ENCODE measurements around the gene SPAG5. TPM values are rescaled to one million over a fixed set of nuclear protein-coding genes. Genes with fewer than 3 reads are reported as not detected.

SPAG5 gene
- total and polyA plus RNA-seq, 4 donors: 10.6 to 41.8 (median 12.8) TPM

- H3K27ac ChIP-seq (ENCODE audit: low read depth in 1 of 2, low read length in 2 of 2): peak within 1 kb of the TSS; percentile 73 to 92
- peaks cover 8 to 29% (median 20%) of the 10 kb centered on the region in 4 donors for H3K36me3 ChIP-seq (ENCODE audit: control insufficient read depth in 4 of 4, insufficient read depth in 3 of 4, low read depth in 1 of 4, low read length in 3 of 4)
- H3K4me1 ChIP-seq (ENCODE audit: control insufficient read depth in 4 of 4, insufficient read depth in 4 of 4, low read length in 3 of 4): peaks cover 2 to 45% (median 33%) of the 10 kb centered on the region in 4 donors
- DNase-seq (ENCODE audit: low spot score): peak; percentile 93
- TF ChIP-seq SP1 (IDR thresholded peaks at IDR 0.05) (peak; percentile 40), EGR1 (IDR thresholded peaks at IDR 0.05; ENCODE audit: low read depth in 2 of 2) (peak in 1 of 2 donors; percentile 27), TAF1 (conservative IDR thresholded peaks at IDR 0.05) (no peak), FOXA1 (IDR thresholded peaks at IDR 0.05) (no peak), FOXA2 (IDR thresholded peaks at IDR 0.05) (no peak), RAD21 (IDR thresholded peaks at IDR 0.05) (no peak), HNF4A (conservative IDR thresholded peaks at IDR 0.05) (no peak), YY1 (IDR thresholded peaks at IDR 0.05) (peak; percentile 46), ZBTB33 (IDR thresholded peaks at IDR 0.05) (no peak), HNF4G (IDR thresholded peaks at IDR 0.05) (no peak), CTCF (IDR thresholded peaks at IDR 0.05; ENCODE audit: low read depth, low read length, missing input control) (no peak), RXRA (IDR thresholded peaks at IDR 0.05) (no peak), NR2F2 (IDR thresholded peaks at IDR 0.05) (no peak), JUND (IDR thresholded peaks at IDR 0.05) (no peak), GABPA (IDR thresholded peaks at IDR 0.05 in 1 of 2, conservative IDR thresholded peaks at IDR 0.05 in 1 of 2) (peak in 1 of 2 donors; percentile 74)
- TF ChIP-seq, protein P1, sequence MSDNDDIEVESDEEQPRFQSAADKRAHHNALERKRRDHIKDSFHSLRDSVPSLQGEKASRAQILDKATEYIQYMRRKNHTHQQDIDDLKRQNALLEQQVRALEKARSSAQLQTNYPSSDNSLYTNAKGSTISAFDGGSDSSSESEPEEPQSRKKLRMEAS (IDR thresholded peaks at IDR 0.05): no peak
- TF ChIP-seq, protein P2, sequence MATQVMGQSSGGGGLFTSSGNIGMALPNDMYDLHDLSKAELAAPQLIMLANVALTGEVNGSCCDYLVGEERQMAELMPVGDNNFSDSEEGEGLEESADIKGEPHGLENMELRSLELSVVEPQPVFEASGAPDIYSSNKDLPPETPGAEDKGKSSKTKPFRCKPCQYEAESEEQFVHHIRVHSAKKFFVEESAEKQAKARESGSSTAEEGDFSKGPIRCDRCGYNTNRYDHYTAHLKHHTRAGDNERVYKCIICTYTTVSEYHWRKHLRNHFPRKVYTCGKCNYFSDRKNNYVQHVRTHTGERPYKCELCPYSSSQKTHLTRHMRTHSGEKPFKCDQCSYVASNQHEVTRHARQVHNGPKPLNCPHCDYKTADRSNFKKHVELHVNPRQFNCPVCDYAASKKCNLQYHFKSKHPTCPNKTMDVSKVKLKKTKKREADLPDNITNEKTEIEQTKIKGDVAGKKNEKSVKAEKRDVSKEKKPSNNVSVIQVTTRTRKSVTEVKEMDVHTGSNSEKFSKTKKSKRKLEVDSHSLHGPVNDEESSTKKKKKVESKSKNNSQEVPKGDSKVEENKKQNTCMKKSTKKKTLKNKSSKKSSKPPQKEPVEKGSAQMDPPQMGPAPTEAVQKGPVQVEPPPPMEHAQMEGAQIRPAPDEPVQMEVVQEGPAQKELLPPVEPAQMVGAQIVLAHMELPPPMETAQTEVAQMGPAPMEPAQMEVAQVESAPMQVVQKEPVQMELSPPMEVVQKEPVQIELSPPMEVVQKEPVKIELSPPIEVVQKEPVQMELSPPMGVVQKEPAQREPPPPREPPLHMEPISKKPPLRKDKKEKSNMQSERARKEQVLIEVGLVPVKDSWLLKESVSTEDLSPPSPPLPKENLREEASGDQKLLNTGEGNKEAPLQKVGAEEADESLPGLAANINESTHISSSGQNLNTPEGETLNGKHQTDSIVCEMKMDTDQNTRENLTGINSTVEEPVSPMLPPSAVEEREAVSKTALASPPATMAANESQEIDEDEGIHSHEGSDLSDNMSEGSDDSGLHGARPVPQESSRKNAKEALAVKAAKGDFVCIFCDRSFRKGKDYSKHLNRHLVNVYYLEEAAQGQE (IDR thresholded peaks at IDR 0.05): peak; percentile 37
- TF ChIP-seq, protein P3, sequence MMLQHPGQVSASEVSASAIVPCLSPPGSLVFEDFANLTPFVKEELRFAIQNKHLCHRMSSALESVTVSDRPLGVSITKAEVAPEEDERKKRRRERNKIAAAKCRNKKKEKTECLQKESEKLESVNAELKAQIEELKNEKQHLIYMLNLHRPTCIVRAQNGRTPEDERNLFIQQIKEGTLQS (IDR thresholded peaks at IDR 0.05): no peak
- H3K9ac ChIP-seq (ENCODE audit: low read depth in 1 of 2, low read length in 2 of 2): peak within 1 kb of the TSS; percentile 86 to 87
- no peaks in the 10 kb centered on the region for H3K27me3 ChIP-seq (ENCODE audit: control insufficient read depth in 4 of 4, insufficient read depth in 4 of 4, low read length in 3 of 4)
- under 1% methylated on average over 89 of the region's 89 CpGs for WGBS
- H3K9me3 ChIP-seq (ENCODE audit: control insufficient read depth in 4 of 4, low read length in 3 of 4): no peaks in the 10 kb centered on the region
- peak within 1 kb of the TSS; percentile 96 to 98 (median 98) for H3K4me3 ChIP-seq (ENCODE audit: low read depth in 1 of 3, low read length in 3 of 3)
These were observed 46.2 kb upstream of the SPAG5 start, which contains the start of gene BLTP2 for GRCh38 chr17:28644787-28645575. Gene BLTP2, minus strand, starts transcription at chr17:28645158. Its CDS starts 102 bp downstream, at chr17:28645056.

All from liver (tissue), 9 donors.